Measurements from ENCODE around the gene DMXL2. TPM values are rescaled to one million over a fixed set of nuclear protein-coding genes. Genes with fewer than 3 reads are reported as not detected.
A peak's percentile ranks its signal among the peaks of the same experiment; 100 is the strongest.

Gene DMXL2
- total and polyA plus RNA-seq, 9 of the 15 experiments (the other 6 are each of a cell fraction or from before 2014, with no cell fraction given) = 9.3 to 57.7 (median 30.7) TPM

DNA sequence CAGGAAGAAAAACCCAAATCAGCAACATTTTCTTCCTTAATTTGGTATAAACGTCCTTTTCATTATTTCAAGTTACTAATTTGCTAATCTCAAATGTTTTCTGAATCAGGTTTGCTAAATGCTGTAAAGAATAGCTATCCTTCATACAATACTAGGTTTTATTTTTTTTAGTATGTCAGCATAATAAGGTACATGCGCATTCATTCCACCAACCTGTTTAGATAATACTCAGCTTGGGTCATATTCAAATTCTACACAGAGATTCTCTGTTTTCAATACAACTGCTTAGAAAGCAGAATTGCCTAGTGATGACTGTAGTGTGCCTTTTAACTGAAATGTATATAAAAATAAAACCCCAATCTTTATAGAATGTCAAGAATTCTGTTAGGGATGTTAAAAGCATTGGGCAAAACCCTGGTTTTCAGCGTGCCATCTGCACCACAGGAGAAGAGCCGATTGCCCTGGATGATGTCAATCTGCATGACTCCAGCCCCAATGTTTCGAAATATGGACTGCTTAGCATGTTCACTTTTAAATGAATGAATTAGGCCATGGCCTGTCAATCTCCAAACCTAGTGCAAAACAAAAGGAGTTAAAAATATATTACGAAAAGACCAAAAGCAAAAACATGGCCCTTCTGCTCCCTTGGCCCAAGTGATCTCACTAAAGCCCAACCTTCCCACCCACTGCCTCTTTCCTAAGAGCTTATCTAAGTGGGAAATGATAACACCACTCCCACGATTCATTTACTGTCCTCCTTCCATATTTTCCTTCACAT, 173.8 kb downstream of the DMXL2 start:
- WGBS (ENCODE audit: insufficient coverage, low coverage, missing lambda C conversion rate) = 71% methylated on average over 7 of the region's 7 CpGs
- H3K4me1 ChIP-seq (replicated peaks in 1 of 2; ENCODE audit: control insufficient read depth in 2 of 2, insufficient read depth in 2 of 2, low read length in 2 of 2) = no peaks in the 10 kb centered on the region
- no peak for DNase-seq (ENCODE audit: extremely low read depth in 1 of 4, low spot score in 3 of 4)
- intact Hi-C loops (cut with micrococcal nuclease) = no loop called here
- no peaks in the 10 kb centered on the region for H3K9me3 ChIP-seq (replicated peaks; ENCODE audit: control insufficient read depth, insufficient read depth, low read depth, low read length)
- no peak overlapping the region for H3K4me2 ChIP-seq (ENCODE audit: insufficient read depth, low read length)
- peaks cover 66% of the 10 kb centered on the region for H3K36me3 ChIP-seq (ENCODE audit: control insufficient read depth, insufficient read depth, low read length)
- POLR2A ChIA-PET = interaction anchor here (1.6 kb wide), 1 partner anchor 22 kb away, joined by 5 read pairs; no protein-coding TSS in a partner anchor
- ATAC-seq = no peak
- H4K20me1 ChIP-seq (replicated peaks; ENCODE audit: control insufficient read depth, insufficient read depth, low read length) = no peaks in the 10 kb centered on the region
- in situ Hi-C loops (cut with MboI) = no loop called here
- H3K9me1 ChIP-seq (ENCODE audit: control insufficient read depth, insufficient read depth, low read length) = no peaks in the 10 kb centered on the region
- H2AFZ ChIP-seq (ENCODE audit: low read depth, low read length) = no peak overlapping the region
- H3K4me3 ChIP-seq = no peak overlapping the region
- H3K9ac ChIP-seq (ENCODE audit: insufficient read depth in 1 of 2, low read depth in 2 of 2, low read length in 2 of 2) = no peak overlapping the region
- H3K79me2 ChIP-seq (ENCODE audit: control insufficient read depth, insufficient read depth, low read length) = no peaks in the 10 kb centered on the region
- no peak overlapping the region for H3K27ac ChIP-seq (ENCODE audit: extremely low read depth, low read depth, low read length)
- no peaks in the 10 kb centered on the region for H3K27me3 ChIP-seq (ENCODE audit: control insufficient read depth in 2 of 2, insufficient read depth in 2 of 2, low read length in 2 of 2)
- CTCF ChIA-PET (ENCODE audit: low intra/inter-chr PET ratio) = no interaction called here
- FAIRE-seq = no peak
- BruUV-seq (replicated peaks) = no TSS peak
- TF ChIP-seq MAFG (tag; conservative IDR thresholded peaks at IDR 0.05) (0 out of 2 replicates have a peak, but pooled peaks have one; percentile 8), KAT7 (CRISPR knock-in tag; IDR thresholded peaks at IDR 0.05; ENCODE audit: borderline replicate concordance) (no peak), CCNT2 (IDR thresholded peaks at IDR 0.05; ENCODE audit: borderline replicate concordance, extremely low read depth, insufficient read length, low read depth, low read length) (no peak), NFRKB (IDR thresholded peaks at IDR 0.05; ENCODE audit: low read depth) (no peak), ZNF316 (IDR thresholded peaks at IDR 0.05) (peak; percentile 66; the same call in 1 of the 2 replicates), HDAC8 (tag; IDR thresholded peaks at IDR 0.05) (no peak), TEAD4 (IDR thresholded peaks at IDR 0.05; ENCODE audit: low read length) (no peak), TEAD4 (CRISPR knock-in tag; IDR thresholded peaks at IDR 0.05; ENCODE audit: borderline replicate concordance) (no peak), ZC3H11A (IDR thresholded peaks at IDR 0.05; ENCODE audit: low read depth, low read length) (no peak), HEY1 (CRISPR knock-in tag; IDR thresholded peaks at IDR 0.05; ENCODE audit: borderline replicate concordance) (no peak)
- TF ChIP-seq, protein P1, sequence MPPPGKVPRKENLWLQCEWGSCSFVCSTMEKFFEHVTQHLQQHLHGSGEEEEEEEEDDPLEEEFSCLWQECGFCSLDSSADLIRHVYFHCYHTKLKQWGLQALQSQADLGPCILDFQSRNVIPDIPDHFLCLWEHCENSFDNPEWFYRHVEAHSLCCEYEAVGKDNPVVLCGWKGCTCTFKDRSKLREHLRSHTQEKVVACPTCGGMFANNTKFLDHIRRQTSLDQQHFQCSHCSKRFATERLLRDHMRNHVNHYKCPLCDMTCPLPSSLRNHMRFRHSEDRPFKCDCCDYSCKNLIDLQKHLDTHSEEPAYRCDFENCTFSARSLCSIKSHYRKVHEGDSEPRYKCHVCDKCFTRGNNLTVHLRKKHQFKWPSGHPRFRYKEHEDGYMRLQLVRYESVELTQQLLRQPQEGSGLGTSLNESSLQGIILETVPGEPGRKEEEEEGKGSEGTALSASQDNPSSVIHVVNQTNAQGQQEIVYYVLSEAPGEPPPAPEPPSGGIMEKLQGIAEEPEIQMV (tag; conservative IDR thresholded peaks at IDR 0.05; ENCODE audit: low read depth) = no peak
- TF ChIP-seq, protein P2, sequence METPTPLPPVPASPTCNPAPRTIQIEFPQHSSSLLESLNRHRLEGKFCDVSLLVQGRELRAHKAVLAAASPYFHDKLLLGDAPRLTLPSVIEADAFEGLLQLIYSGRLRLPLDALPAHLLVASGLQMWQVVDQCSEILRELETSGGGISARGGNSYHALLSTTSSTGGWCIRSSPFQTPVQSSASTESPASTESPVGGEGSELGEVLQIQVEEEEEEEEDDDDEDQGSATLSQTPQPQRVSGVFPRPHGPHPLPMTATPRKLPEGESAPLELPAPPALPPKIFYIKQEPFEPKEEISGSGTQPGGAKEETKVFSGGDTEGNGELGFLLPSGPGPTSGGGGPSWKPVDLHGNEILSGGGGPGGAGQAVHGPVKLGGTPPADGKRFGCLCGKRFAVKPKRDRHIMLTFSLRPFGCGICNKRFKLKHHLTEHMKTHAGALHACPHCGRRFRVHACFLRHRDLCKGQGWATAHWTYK (CRISPR knock-in tag; IDR thresholded peaks at IDR 0.05) = no peak
